GM11168 (cell line): ENCODE measurements around the gene CHPF.

Experiments used
- in situ Hi-C: fragments of 300-500 bp; cut with MboI; formaldehyde crosslinking; loops from one replicate; pipeline ENCODE4 v1.12.0; 2022; ENCODE audit warnings: low sequenced_read_pairs; ENCODE audit not compliant: unreplicated experiment

The CHPF gene

DNA sequence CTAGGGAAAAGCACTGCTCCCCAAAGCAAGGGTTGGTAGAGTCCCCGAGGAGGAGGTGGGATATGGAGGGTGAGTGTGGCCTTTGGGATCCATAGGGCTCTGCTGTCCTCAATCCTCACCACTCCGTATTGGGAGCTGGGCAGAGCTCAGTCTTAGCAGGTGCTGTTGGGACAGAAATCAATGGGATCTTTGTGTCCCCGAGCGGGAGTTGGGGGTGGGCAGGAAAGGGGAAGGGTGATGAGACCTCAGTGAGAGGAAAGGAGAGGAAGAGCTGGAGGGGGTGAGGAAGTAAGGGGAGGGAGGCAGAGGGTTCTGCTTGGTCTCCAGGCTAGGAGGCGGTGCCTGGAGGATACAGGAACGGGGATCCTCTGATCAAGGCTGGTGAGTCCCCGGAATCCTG is 26.7 kb downstream of the CHPF start:
- in situ Hi-C loops, result no loop called here

DNA sequence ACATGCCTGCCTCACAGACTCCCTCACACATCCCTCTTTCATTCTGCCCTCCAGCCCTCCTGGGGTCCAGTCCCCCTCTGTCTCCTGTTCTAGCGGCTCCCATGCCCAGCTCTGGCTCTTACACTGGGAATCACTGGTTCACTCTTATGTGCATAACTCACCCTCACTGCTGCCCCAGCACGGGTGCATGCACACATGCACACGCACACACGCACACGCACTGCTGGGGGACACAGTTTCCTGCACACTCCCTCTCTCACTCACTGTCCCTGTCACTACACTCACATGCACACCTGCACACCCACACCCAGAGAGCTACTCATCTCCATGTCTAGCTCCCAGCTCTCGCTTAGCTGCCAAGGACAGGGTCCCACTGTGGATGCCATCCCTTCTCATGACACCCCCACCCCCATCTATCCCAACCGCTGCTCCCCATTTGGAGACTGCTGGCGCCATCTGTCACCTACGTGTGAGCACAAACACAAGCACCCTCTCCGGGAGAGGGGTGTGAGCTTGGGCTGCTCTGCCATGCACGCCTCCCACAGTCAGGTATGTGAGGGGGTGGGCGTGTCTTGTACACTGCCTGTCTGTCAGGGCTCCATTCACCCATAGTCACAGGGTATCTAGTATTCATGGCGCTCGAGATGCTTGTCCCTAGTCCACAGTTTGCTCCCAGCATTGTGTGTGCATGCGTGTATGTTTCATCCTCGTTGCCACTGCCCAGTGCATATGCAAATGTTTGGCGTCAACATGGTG is 27.6 kb downstream of the CHPF start:
- in situ Hi-C loops, result no loop called here

DNA sequence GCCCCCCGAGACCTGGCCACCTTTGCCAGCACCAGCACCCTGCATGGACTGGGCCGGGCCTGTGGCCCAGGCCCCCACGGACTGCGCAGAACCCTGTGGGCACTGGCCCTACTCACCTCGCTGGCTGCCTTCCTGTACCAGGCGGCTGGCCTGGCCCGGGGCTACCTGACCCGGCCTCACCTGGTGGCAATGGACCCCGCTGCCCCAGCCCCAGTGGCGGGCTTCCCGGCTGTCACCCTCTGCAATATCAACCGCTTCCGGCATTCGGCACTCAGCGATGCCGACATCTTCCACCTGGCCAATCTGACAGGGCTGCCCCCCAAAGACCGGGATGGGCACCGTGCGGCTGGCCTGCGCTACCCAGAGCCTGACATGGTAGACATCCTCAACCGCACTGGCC is 28.8 kb downstream of the CHPF start:
- in situ Hi-C loops, result no loop called here

DNA sequence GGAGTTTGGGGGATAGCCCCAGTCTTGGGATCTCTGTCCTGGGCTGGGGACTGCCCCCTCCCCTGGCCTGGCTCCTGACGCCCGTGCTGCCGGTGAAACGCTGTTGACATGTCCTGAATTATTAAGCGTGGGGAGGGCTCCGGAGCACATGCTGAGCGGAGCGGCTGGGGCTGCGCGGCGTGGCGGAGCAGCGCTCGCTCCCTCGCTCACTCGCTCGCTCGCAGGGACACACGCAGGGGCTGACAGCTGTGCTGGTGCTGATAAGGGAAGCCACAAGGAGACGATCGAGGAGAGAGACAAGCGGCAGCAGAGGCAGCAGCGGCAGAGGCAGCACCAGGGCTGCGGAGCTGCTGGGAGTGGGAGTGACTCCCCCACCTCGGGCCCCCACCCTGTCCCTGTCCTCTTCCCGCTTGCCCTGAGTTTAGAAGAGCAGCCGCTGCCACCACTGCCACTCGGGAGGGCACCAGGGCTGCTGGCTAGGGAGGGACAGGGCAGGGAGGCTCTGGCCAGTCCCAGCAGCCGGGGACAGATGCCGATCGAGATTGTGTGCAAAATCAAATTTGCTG is 29.3 kb downstream of the CHPF start, which contains the start of gene ASIC4:
Gene ASIC4 (plus strand): TSS at position 287 of the 566 bp plus-strand sequence. CDS start 243 bp downstream, at position 530.
- in situ Hi-C loops, result no loop called here

DNA sequence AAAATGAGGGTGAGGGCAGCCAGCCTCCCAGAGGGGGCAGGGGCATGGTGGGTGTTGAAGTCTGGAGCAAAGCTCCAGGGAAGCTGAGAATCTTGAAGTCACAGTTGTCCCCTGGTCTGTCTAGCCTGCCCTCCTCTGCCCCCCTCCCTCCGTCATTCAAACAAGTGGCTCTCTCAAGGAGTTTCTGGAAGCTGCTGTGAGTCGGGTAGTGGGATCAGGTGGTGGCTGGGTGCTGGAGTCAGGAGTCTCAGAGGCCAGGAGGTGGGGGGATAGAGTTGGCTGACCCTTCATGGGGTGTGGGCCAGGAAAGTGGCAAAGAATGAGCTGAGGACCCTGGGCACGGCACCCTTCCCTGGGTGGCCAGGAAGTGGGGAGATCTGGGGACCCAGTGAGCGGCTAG is 29.8 kb downstream of the CHPF start:
- in situ Hi-C loops, result no loop called here

DNA sequence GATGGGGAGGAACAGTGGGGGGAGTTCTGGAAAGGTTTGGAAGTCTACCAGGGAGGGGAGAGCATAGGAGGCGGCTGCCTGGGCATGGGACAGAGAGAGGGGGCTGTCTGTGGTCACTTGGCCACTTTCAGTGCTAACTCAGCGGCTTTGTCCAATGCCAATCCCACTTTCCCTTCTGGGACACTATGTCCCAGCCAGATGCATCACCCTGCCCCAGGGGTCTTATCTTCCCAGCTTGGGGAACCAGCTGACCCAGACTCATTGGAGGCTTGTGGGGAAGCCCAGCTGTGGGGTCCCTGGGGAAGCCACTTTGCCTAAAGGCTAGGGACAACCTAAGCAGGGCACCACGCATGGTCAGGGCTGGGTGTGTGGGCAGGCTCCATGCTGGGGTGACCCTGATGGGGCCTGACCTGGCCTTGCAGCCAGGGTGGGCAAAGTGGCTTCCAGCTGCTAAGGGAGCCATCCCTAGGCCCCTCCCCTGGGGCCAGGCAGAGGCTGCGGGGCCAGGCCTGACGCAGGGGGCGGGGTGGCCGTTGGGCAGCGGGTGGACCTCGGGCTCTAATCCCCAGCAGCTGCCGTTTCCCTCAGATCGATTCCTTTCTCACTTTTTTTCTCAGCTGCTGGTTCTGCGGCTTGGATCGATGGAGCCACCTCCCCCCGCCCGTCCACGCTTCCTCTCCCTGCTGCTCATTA is 30.9 kb downstream of the CHPF start:
- in situ Hi-C loops, result no loop called here

DNA sequence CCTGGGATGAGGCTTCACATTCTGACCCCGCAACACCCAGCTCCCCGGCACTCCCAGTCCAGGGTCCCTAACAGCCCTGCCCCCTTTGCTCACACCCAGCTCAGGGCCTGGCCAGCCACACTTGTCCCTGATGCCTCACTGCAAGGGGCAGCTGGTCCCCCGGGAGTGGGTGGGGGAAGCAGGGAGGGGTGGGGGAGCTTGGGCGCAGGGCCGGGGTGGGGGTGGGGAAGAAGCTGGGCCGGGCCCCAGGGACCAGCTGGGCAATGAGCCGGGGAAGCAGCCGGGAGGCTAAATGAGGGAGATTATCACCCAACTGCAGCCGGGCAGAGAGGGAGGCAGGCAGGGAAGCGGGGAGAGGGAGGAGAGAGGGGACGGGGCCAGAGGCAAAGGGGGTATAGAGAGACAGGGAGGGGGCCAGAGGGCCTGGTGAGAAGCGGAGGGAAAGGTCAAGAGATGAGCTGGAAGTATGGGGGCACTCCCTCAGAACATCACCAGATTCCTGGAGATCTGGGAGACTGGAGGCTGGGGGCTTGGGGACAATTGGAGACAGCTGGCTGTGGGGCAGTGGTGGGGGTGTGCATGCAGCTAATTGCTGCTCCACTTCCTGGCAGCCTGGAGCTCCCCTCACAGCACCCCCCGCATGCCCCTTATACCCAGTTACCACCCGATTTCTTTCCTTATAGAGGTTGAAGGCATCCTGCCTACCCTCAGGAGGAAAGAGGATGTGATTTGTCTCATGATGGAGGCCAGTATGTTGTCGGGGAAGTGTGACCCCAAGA is 31.9 kb downstream of the CHPF start:
- in situ Hi-C loops, result no loop called here

DNA sequence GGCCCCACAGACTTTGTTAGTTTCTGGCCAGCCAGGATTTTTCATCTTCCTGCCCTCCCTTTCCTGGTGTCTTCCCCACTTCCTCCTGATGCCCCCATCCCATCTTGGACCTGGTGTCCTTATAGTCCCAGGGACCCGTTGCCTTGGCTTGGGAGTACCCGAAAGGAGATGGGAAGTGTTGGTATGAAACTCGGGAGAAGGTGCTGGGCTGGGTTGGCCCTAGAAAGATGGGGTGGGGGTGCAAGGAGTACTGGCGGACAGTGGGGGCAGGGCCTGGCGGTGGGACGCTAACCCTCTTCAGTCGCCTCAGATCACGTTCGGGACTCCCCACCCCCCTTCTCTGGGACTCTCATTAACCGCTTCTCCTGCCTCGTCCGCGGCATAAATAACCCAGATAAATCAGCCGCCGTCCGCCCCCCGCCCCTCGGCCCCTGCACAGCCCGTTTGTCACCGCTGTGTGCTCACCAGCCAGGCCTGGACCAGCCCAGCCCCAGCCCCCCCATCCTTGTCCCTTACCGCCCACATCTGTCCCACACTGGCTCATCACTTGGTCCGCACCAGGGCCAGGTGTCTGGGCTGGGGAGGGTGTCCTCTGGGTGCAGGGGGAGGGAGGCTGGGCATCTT is 33.0 kb downstream of the CHPF start:
- in situ Hi-C loops, result no loop called here

DNA sequence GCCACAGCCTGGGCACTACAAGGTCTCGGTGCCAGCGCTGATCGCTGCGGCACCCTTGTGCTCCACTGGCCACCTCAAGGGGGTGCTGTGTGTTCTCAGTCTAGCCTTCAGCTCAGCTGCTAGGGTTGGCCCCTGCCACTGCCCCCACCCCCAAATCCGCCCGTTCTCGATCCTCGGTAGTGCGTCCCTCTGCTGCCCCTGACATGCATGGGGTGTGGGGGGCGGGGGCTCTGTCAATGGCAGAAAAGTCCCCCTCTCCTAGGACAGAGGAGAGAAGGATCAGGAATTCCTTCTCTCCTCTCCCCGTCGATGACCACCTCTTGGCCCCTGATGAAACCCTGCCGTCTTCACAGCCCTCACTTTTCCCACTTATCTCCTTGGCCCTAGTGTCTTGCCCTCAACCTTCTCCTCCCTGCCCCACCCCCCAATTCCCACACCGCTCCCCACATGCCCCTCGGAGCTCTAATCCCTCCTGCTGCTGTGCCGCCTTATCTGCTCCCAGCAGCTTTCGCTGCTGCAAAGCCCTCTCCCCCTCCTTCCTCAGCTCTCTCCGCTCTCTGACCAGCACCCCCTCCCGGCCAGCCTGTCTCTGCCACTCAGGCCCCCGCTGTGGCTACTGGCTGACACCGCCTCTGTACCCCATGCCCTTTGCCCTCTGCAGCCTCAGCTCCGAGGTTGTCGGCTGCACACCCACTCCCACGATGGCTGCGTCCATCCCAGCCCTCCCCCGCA is 33.7 kb downstream of the CHPF start:
- in situ Hi-C loops, result no loop called here

DNA sequence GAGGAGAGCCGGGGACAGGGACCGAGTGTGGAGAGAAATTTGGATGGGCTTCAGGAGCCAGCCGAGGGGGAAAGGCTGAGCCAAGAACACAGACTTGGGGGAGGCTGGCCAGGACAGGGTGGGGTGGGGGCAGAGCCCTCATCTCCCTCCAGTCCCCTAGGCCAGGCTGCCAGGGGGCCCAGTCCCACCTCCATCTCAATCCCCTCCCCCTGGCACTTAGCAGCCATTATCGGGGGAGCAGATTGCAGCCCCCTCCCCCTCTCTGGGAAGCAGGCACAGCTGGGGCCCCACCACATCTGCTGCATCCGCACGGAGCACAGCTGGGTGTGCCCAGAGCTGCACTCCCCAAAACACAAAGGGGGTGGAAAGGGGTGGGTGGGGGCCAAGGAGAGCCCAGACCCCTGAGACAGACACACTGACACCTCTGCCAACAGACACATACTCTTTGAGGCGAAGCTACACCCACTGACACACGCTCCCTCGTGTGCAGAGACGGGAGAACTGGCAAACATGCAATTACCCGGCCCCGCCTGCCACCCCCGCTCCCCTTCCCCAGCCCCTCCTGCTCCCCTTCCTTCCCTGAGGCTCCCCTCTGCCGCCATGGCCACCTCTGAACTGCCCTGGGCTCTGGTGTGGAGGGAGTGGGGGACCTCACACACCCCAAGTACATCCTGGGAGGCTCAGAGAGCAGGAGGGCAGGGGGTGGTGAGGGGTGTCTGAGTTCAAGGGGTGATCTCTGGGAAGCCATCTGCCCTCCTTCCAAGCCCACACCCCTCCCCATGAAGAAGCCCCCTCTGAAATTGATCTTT is 34.4 kb downstream of the CHPF start:
- in situ Hi-C loops, result no loop called here

DNA sequence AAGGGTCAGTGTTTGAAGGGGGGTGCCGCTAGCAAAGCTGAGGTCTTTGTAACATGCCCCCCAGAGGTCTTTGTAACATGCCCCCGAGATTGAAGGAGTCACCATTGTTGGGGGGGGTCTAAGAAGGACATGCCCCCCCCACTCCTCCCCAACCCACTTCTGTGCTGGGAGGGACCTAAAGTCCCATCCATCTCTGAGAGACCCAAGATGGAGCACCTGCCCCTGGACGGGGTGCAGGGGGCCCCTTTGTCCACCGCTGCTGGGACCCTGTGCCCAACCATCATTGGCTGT is 35.2 kb downstream of the CHPF start:
- in situ Hi-C loops, result no loop called here

DNA sequence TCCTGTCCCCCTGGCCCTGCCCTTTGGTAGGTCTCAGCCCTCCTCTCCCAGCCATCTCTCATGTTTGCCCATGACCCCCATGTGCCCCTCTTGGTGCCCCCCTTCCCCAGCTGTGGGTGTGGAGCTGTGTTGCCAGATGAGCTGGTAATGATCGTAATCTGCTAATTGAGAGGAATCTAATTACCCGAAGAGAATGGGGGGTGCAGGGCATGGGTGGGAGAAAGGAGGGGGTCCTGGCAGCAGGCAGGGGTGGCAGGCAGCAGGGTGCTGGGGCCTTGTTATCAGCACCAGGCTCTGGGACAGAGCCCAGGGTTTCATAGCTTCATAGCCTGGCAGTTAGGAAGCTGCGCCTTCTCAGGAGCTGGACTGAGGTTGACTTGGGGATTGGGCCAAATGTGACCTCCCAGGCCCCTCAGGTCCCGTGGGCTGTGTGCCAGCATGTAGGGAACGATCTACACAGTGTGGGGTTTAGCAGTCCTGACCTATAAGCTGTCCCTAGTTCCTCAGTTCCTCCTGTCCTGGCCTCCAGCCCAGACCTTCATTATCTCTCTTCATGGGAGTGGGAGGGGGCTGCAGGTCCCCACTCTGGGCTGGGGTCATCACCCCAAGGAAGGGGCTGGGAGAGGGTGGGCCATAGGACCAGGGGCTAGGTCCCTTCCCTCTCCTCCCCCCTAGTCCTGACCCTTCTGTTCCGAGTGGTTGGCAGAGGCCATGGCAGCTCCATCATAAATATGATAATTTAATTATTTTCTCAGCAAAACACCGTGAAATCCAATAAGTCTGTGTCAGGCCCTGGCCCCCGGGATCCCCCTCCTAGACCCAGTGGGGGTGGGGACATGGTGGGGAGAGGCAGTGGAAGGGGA is 35.8 kb downstream of the CHPF start:
- in situ Hi-C loops, result no loop called here

DNA sequence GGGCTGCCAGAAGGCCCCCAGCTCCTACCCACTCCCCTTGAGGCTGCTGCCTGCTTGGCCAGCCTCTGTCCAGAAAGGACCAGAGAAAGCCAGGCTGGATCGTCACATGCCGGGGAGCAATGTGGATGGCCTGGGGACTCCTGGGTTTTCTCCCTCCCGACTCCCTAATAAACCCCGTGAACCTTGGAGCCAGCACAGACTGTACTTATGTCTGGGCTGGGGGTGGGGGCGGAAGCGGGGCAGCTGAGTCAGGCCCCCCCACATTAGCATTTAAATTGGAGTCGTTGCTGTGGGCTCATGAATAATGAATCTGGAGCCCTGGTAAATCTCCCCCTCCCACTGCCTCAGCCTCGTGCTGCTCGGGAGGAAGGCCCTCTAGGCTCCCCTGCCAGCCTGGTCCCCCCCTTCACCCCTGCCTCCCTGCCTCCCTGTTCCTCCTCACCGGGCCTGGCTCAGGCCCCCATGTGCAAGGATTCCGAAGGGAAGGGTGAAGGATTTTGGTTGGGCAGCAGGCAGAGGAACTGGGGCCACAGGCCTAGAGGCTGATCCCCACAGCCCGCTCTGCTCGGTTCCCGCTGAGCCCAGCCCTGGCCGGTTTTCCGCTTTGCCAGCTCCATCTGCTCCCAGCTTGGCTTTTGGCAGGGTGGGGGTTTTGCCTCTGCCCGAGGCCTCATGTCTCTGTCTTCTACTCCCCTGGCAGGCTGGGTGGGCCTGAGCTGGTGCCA is 36.6 kb downstream of the CHPF start:
- in situ Hi-C loops, result no loop called here

DNA sequence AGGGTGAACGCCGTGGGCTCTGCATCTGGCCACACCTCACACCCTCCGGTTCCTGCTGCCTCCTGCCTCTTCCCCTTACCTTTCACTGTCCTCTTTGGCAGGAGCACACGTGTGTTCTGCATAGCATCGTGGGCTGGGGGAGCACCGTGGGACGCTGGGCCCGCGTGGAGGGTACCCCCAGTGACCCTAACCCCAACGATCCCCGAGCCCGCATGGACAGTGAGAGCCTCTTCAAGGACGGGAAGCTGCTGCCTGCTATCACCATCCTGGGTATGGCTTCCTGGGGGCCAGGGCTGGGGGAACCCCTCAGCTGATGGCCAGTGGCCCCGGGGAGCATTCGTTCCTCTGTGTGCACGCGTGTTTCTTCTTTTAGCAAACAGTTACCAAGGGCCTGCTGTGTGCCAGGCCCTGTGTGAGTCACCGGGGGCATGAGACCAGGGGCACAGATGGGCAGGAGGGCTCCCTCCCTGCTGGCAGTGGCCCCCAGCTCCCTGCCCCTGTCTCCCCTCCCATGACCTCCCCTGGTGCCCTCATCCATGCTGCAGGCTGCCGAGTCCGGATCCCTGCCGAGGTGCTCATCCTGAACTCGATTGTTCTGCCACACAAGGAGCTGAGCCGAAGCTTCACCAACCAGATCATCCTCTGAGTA is 37.3 kb downstream of the CHPF start:
- in situ Hi-C loops, result no loop called here

DNA sequence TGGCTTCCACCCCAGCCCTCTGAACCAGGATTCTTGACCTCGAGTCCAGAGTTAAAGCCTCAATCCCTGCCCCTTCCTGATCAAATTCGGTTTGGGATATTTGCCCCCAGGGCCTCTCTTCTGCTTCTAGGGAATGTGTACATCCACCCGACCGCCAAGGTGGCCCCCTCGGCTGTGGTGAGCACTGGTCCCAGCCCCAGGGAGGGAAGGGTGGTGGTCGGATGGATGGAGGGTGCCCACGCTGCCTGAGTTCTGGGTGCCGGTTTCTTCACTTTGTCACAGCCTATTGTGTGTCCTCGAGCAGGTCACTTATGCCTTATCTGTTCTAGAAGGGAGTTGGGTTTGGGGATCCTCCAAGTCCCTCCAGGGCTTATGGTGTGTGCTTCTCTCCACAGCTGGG is 38.0 kb downstream of the CHPF start:
- in situ Hi-C loops, result no loop called here

DNA sequence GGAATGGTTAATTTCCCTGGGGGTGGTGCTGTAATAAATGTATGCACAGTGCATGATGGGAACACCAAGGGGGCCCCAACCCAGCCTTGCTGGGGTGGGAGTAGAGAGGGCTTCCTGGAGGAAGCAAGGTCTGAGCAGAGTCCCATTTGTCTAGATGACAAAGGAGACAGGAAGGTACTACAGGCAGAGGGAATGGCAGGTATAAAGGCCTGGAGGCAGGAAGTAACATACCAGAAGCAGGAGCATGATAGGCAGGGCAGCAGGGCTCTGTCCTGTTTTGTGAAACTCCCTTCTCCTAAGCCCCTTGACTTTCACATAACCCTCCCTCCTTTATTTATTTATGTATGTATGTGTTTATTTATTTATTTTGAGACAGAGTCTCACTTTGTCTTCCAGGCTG is 41.0 kb downstream of the CHPF start:
- in situ Hi-C loops, result no loop called here

DNA sequence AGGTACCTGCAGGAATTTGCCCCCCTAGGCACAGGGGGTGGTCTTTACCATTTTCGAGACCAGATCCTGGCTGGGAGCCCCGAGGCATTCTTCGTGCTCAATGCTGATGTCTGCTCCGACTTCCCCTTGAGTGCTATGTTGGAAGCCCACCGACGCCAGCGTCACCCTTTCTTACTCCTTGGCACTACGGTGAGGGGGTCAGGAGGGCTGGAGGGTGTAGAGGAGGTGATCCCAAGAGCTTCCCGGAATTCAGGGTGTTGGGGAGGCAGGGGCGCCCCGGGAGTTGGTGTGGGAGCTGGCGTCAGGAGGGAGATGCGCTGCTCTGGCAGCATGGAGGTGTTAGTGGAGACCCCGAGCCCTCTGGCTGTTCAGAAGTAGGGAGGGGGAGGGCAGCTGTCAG is 41.8 kb downstream of the CHPF start:
- in situ Hi-C loops, result no loop called here
